GM19025 (cell line): ENCODE results near the gene LRCOL1.

Source experiments
- ATAC-seq: cut with Tn5 transposase; IDR thresholded peaks from one replicate; pipeline ENCODE4 v1.9.1; 2021; ENCODE audit warnings: mild to moderate bottlenecking, low read depth, moderate library complexity; ENCODE audit not compliant: unreplicated experiment

The LRCOL1 gene

DNA sequence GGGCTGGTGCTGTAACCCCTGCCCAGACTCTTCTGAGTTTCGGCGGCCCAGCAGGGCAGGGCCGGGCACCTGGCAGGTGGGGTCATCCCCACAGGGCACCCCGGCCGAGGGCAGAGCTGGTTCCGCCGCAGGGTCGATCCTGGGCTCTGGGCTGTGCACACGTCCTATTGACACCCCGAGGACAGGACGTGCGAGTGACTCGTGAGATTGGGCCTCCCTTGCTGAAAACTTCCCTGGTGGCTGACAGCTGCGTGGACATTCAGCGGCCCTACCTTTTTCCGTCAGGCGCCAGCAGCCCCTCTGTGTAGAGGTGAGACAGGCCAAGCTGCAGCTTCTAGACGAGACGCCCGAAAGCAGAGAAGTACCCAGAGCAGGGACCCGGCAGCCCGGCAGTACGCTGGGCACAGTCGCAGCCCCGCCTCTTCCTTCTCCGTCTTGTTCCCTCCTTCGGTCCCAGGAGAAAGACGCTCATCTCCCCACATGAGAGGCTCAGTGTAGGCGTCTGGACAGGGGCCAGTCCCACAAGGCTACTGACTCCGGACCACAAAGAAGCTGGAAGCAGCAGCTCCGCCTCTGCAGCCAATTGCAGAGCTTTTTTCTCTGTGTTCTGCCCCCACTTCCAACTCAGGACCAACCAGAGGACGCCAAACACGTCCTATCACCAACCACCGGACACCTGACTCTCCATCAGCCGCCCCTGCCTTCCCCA is at the start of gene LRCOL1:
Gene LRCOL1 (minus strand): TSS at position 532 of the 709 bp plus-strand sequence. CDS start 4,331 bp downstream, outside the sequence.
- no peak for ATAC-seq

DNA sequence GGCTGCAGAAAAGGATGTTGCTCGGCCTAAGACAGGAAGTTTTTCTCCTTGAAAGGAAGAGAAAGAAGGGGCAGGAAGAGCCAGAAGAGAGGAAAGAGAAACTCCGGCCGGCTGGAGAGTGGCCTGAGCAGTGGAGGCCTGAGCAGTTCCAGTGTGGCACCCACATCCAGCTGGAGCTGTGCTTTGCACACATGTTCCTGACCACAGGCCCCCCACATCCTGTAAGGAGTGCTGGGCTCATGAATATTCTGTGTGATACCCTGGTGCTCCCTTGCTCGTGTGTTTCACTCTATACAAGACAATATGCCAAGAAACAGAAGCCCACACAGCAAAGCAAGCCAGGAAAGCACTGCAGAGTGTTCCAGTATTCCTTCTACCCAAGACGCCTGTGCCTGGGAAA is 49.7 kb upstream of the LRCOL1 start:
- no peak for ATAC-seq

DNA sequence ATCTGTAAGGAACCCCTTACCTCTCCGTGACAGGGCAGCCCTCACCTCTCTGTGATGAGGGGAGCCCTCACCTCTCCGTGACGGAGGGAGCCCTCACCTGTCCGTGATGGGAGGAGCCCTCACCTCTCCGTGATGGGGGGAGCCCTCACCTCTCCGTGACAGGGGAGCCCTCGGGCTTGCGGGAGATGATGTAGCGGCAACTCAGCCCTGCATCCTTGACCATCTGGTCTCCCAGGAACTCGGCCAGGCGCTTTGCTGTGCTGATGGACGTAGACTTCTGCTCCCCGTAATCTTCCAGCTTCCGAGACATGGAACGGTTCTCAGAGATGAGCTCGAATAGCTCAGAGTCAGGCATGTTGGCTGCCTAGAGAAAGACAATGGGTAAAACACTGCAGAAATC is 48.8 kb upstream of the LRCOL1 start:
- no peak for ATAC-seq

DNA sequence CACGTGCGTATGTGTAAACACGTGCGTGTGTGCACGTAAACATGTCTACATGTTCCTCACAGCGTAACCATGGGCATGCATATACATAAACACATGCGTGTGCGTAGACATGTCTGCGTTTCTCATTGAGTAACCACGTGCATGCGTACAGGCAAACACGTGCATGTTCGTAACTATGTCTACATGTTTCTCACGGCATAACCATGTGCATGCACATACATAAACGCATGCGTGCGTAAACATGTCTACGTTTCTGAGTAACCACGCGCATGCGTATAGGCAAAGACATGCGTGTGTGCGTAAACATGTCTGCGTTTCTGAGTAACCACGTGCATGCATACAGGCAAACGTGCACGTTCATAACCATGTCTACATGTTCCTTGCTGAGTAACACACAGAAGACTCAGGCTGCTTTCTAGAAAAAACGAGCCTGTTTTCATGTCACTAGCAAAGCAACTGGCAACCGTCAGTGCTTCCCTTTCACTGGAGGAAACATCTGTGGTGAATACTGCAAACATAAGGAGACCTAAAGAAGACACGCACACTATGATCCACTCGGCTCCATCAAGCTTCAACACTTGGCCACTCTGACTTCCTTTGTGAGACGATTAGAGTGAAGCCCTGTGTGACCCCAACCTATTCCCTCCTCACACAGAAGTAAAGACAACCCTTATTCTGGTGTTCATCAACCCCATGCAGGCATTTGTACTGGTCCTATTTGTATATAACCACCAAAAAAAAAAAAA is 47.9 kb upstream of the LRCOL1 start:
- no peak for ATAC-seq

DNA sequence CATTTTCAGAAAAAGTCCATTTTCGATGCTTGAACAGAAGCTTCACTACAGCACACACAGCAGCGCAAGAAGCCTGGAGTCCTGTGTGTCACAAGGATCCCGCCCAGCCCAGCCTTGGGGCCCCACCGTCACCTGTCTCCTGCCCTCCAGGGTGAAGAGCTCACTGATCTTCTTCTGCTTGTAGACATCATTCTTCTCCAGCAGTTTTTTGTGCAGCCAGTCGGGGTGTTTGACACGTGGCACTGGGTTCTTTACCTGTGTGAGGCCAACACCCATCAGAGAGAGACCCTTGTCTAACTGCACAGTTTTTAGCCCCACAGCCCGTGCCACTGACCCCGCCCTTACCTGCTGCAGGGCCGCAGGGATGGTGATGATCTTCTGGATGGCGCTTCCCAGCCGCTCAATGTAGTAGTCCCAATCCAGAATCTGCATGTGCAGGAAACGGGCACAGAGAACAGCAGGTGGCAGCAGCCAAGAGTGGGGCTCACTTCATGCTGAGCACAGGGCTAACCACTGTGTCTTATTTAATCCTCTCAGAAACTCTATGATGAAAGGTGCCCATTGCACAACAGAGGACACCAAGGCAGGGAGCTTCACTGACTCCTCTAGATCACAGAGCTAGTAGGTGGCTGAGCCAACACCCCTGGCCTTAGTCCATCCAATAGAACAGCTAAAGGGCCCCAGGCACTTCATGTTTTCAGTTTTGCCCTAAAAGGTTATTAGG is 46.8 kb upstream of the LRCOL1 start:
- no peak for ATAC-seq

DNA sequence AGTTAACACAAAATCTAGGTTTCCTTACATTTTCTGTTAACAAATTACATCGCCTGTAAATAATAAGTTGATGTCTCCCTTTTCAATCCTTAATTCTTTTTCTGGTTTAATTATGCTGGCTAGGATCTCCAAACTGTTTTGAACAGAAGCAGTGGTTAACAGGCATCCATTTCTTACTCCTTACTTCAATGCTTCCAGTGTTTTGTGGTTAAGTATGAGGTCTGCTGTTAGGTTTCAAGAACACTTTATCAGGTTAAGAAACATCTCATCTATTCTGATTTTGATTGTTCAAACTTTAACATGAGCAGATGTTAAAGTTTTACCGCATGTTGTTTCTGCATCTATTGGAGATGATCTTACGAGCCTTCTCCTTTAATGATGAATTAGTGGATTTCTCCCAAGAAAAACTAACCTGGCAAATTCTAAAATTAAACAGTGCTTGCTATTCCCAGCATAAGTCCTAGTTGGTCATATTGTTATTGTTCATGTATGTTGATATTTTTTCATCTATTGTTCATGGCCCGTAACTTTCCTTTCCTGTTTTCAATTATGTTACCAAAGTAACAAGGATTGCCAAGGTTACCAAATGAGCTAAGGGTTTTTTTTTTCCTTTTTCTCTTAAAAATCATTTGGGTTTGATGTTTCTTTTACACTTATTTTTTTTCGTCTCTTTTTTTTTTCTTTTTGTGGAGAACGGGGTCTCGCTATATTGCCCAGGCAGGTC is 43.3 kb upstream of the LRCOL1 start:
- ATAC-seq: no peak

DNA sequence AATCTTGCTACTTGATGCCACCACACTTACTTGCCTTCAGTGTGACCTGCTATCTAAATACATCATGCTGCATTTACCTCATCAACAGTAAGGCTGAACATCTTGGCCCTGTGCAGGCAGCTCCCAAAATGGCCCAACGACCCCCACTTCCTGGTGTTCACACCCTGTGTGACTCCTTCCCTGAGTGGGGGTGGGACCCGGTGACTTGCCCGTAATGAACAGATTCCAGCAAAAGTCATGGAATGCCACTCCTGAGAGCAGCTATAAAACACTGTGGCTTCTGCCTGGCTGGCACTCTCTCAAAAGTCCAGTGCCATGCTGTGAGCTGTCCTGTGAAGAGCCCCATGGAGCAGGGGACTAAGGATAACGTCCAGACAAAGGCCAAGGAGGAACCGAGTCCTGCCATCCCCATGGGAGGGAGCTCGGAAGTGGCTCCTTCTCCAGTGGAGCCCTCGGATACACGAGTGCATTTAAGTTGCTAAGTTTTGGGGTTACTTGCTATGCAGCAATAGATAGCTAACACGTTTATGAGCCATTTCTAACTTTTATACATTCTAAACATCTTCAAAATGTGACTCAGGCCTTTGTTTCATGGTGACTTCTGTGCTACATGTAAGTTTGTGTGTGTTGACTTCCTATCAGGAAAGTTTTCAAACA is 41.2 kb upstream of the LRCOL1 start:
- ATAC-seq: no peak

DNA sequence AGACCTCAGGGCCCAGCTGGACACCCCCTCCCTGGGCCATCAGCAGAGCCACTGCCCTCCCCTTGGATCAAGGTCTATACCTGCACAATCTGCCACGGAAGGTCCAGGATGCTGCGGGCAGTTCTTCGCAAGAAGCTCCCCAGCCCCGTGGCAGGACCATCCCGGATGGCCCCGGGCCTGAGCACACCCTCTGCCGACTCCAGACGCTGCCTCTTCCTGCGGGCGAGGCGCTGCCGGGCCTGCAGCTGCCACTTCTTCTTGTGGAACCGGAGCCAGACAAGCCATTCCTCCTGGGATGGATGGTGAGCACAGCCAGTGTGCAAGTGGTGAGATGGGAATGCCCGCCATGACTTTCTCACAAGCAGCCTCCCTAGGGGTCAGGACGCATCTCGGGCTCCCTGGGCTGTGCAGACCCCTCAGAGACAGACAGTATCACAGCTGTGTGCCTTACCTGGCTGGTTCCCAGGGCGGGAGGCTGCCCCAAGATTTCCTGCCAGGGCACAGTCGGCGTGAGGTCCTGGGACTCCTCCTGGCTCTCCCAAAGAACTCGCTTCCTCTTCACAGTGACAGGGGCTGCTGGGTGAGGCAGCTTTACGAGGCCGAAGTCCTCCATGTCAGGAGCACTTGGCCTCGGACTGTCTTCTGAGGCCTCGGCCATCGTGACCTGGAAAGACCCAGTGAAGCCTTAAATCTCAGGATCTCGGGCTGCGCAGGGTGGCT is 39.0 kb upstream of the LRCOL1 start:
- ATAC-seq: no peak

DNA sequence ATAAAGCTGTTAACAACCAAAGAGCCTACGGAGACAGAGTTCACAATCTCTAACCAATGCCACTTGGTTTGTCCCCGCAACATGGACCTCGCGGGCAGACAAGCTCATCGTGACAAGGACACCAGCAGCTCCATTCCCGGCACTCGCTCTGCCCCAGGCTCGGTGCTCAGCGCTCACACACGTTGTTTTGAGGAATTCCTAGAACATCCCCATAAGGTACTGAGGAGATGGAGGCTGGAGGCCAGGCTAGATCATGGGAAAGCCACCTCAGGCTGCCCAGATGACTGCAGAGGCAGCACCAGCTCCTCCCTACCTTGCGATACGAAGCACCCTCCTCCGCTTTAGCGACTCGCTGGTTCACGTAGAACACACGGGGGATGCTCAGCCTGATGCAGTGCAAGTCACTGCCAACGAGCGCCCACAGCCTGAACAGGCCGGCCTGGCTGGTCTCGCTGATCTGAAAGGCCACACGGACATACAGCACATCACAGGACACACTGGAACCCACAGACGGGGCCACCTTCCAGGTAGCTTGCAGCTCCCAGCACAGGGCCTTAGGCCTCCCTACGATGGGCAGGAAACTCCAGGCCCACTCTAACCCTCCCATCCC is 38.3 kb upstream of the LRCOL1 start:
- no peak for ATAC-seq

DNA sequence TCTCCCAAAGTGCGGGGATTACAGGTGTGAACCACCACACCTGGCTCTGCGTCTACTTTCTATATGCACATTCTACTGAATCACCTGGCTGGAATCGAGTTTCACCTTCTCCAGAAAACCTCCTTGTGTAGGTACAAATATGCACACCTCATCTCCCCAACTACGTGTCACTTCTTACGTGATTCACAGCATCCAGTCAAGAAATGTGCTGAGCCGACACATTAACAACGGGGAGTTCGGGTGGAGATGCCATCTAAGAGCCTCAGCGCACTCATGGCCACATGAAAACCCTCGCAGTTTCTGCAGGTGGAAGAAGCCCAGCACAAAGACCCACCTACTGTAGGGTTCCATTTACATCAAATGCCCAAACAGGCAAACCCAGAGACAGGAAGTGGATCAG is 37.5 kb upstream of the LRCOL1 start:
- ATAC-seq: no peak

DNA sequence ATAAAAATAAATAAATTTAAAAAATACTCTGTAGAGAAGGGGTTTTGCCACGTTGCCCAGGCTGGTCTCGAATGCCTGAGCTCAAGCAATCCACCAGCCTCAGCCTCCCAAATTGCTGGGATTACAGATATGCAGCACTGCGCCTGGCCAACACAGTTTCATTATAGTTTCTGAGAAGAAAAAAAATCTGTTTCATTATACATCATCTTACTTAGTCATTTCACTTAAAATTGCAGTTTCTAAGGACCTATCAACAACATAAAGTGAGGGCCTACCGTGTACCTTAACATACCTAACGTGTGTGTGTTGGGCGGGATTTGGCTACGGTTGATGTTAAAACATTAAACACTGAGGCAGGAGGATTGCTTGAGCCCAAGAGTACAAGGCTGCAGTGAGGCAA is 36.5 kb upstream of the LRCOL1 start:
- ATAC-seq: no peak

DNA sequence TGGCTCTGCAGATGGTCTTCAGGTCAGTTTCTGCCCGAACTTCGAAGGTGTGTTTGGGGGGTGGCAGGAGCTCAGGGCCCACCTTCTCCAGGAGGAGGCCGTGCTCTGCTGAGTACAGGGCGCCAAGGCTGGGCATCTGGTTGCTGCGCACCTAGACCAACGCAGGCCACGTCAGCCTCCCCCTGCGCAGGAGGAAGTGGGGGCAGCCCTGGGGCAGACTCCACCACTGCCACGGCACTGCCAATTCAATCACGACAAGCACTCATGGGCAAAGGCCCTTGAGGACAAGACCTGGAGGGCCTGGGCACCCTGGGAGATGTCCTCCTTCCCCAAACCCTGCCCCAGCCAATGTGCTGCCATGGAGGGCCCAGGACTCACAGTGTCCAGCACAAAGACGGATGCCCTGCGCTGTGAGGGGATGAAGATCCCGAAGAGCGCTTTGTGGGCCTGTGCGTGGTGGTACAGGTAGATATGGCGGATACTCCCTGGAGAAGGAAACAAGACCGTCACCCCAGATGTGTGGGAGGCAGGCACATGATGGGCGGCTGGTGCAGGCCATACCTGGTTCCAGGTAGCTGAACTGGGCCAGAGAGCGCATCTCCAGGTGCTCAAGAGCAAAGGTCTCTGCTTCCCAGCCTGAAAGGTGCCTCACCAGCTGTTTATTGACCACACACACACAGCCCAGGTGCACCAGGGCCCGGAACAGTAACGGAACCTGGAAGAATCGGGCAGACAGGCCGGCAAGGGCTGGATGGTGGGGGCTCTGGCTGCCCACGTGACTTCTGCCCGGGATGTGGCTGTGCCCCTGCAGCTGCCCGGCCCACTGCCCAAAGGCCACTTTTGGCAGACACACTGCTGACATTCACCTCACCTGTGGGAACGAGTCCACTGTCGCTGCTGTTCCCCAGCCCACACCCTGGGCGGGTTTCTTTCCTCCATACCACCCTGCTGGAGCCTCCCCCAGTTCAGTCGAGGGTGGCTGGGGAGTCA is 32.8 kb upstream of the LRCOL1 start:
- no peak for ATAC-seq

DNA sequence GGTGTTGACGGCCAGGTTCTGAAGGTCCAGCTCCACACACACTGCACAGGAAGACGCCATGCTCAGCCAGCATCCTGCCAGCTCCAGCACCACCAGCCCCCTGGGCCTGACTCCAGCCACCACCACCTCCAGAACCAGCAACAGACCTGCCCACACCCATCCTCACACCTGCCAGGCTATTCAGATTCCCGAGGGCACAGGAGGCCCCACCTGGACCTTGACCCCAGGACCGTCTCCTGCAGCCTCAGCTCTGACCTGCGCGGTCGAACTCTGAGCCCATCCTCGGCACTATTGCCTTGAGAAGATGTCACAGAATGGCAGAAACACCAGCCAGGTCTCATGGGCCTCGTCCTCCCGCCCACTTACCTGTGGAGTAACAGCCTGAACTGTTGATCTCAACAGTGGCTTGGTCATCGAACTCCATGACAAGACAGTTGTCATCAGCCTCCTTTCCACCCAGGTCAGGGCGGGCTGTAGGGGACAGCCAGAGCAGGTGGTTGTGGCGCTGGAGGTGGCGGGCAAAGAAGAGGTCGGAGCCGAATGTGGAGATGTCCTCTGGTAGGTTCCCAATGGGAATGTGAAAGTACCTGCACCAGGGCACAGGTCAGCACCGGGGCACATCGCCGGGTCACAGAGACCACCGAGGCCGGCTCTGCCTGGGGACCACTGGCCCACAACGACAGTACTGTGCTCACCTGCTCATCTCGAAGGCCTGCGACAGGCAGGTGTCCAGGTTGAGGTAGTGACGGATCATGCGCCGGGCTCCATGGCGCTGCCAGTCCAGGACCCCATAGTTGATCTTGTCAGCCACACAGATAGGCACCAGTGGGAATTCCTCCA is 31.6 kb upstream of the LRCOL1 start:
- no peak for ATAC-seq

DNA sequence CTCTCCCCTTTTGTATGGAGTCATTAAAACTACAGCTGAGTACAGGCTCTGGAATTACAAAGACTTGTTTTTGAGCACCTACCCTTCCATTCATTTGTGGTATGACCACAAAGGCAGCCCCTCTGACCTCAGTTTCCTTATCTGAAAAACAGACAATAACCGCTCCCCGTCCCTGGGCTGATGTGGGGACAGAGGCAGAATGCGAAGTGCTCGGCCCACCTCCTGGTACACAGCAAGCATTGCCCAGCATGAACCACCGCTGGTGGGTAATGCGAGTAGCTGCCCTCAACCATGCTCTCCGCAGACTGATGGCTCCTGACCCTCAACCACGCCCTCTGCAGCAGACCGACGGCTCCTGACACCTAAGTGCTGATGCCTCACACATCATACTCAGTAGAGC is 30.6 kb upstream of the LRCOL1 start:
- no peak for ATAC-seq

DNA sequence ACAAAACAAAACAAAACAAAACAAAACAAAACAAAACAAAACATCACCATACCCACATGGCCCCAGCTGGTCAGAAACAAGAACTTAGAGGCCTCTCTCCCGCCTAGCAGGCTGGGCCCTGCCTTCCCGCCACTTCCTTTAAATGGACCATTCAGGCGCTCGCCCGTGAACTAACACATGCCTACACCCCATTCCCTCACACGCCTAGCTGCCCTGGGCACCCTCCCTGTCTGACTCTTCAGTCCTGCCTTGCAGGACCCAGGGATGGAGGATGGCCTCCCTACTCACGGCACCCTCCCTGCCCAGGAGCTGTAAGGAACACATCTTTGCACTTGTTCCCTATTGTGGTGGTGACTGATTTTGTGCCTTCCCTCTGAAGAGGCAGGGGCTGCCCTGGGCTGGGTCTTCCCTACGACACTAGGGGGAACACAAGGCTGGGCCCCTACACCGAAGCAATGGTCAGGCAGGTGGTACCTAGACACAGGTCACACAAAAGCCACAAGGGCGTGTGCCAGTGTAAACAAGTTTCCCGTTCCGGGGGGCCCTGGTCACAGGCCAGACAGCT is 29.7 kb upstream of the LRCOL1 start:
- no peak for ATAC-seq

DNA sequence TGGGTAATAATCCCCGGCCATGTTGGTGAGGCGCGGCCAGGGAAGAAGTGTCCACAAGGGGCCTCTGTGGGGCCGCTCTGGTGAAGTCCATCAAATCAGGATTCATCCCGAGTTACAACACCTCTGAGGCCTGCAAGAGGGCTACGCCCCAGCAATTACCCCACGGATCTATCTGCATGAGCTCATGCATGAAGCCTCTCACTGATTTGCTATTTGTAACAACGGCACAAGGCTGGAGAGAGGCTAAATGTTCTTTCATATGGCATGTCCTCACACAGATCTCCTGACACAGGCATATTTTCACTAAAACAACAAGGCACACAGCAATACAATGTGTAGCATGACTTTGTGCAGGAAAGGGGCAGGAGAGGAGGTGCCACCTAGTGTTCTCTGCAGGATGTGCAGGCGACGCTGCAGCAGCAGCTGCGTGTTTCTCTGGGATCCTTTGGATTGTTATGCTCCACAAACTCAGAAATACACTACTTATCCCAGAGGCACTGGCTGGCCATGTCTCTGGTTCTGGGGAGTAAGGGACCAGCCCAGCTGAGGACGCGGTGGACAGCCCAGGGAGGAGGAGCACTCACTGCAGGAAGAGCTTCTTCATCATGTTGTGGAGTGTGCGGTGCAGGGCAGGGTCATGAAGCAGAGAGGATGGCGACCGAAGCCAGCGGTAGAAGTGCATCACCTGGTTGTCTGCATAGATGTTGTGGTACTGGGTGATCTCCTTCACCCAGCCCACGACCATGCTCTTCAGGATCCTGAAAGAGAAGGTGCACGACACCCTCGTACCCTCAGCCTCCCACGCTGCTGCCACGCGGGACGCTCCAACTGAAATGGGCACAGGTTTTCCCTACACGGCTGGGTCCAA is 28.4 kb upstream of the LRCOL1 start:
- ATAC-seq: no peak
